Measurements from ENCODE around the gene PDLIM4.

GRCh38 chr5:132268769-132269551 lies 11.5 kb downstream of the PDLIM4 start:
- TF ChIP-seq CTCF (IDR thresholded peaks at IDR 0.05; ENCODE audit: poor library complexity, severe bottlenecking) (no peak), SMC3 (conservative IDR thresholded peaks at IDR 0.05; ENCODE audit: poor library complexity) (no peak), TAF1 (IDR thresholded peaks at IDR 0.05; ENCODE audit: low read depth) (no peak), MXI1 (conservative IDR thresholded peaks at IDR 0.05; ENCODE audit: poor library complexity, severe bottlenecking) (no peak), POLR2AphosphoS5 (IDR thresholded peaks at IDR 0.05) (no peak), EZH2 (IDR thresholded peaks at IDR 0.05; ENCODE audit: borderline replicate concordance, insufficient read depth, low read length, poor library complexity, severe bottlenecking) (no peak)

Measured in neural cell (in vitro differentiated cells).